H1 (cell line): Measurements from ENCODE around the gene NFASC. TPM values are rescaled to one million over a fixed set of nuclear protein-coding genes. Genes with fewer than 3 reads are reported as not detected.

Source experiments
- CTCF ChIA-PET: fragments of 300-600 bp; sonication (Branson Sonifier 250); formaldehyde crosslinking; loops from one replicate; lab custom pipeline; 2021; ENCODE audit not compliant: partially characterized antibody; lab: Charles Lee
- POLR2A ChIA-PET: fragments of 300-600 bp; sonication (Branson Sonifier 250); formaldehyde crosslinking; loops from one replicate; lab custom pipeline; 2021; ENCODE audit warnings: inconsistent platforms; ENCODE audit not compliant: partially characterized antibody; lab: Charles Lee
- DNase-seq, 2 experiments: peaks; one replicate each; pipeline versions ENCODE4 v3.0.0 to v3.0.0-alpha.2; 2010 to 2022; ENCODE audit warnings: low spot score in 2 of 2, low read depth in 1 of 2, mixed read lengths in 1 of 2
- FAIRE-seq: peaks from 2 replicates; lab custom pipeline; 2011; peaks lifted over from hg19 to GRCh38; lab: Jason Lieb, UNC
- H2AFZ ChIP-seq: 2 replicates; pipeline ENCODE4 v1.8.1; 2012; ENCODE audit warnings: low read length, inconsistent platforms
- H2AK5ac ChIP-seq: 2 replicates; pipeline ENCODE4 v1.6.1; 2013; ENCODE audit warnings: low read depth, low read length
- H2BK120ac ChIP-seq: replicated peaks from 2 replicates; pipeline ENCODE3; 2013; ENCODE audit warnings: low read depth, low read length, inconsistent platforms
- H2BK12ac ChIP-seq: 2 replicates; pipeline ENCODE4 v1.6.1; 2013; ENCODE audit warnings: low read depth, low read length
- H2BK15ac ChIP-seq: 2 replicates; pipeline ENCODE4 v1.6.1; 2013; ENCODE audit warnings: low read length
- H2BK20ac ChIP-seq: 2 replicates; pipeline ENCODE4 v1.6.1; 2013; ENCODE audit warnings: low read length
- H2BK5ac ChIP-seq: 2 replicates; pipeline ENCODE4 v1.6.1; 2013; ENCODE audit warnings: low read depth, low read length
- H3K14ac ChIP-seq: 2 replicates; pipeline ENCODE4 v1.6.1; 2013; ENCODE audit warnings: inconsistent platforms; ENCODE audit not compliant: insufficient read length
- H3K18ac ChIP-seq: 2 replicates; pipeline ENCODE4 v1.6.1; 2013; ENCODE audit warnings: low read length; ENCODE audit errors: extremely low read depth
- H3K23ac ChIP-seq: 2 replicates; pipeline ENCODE4 v1.6.1; 2013; ENCODE audit warnings: inconsistent platforms; ENCODE audit not compliant: insufficient read length
- H3K23me2 ChIP-seq: 2 replicates; pipeline ENCODE4 v1.6.1; 2013; ENCODE audit warnings: low read depth, low read length
- H3K27ac ChIP-seq: 2 replicates; pipeline ENCODE4 v1.6.1; 2011; ENCODE audit warnings: low read depth, low read length, inconsistent platforms
- H3K27me3 ChIP-seq, 4 experiments: replicated peaks in 1 of 4; 1 replicate in 1 of 4; 2 replicates in 3 of 4; pipeline versions ENCODE4 v1.6.1 to v1.8.1; 2011 to 2013; ENCODE audit warnings: low read length in 3 of 4, mild to moderate bottlenecking in 3 of 4, inconsistent platforms in 2 of 4, mixed read lengths in 2 of 4, moderate library complexity in 1 of 4; ENCODE audit not compliant: control insufficient read depth in 3 of 4, insufficient read depth in 3 of 4; ENCODE audit errors: extremely low read depth in 1 of 4
- H3K36me3 ChIP-seq, 4 experiments: 2 replicates each; pipeline versions ENCODE4 v1.6.1 to v1.8.1; 2011 to 2013; ENCODE audit warnings: mild to moderate bottlenecking in 4 of 4, low read length in 3 of 4, moderate library complexity in 2 of 4, control low read depth in 1 of 4, inconsistent platforms in 1 of 4; ENCODE audit not compliant: insufficient read depth in 4 of 4, control insufficient read depth in 2 of 4
- H3K4ac ChIP-seq: replicated peaks from 2 replicates; pipeline ENCODE3; 2013; ENCODE audit warnings: low read length, low read depth, mixed read lengths, inconsistent platforms; ENCODE audit not compliant: insufficient read length
- H3K4me1 ChIP-seq, 4 experiments: replicated peaks in 1 of 4; 1 replicate in 1 of 4; 2 replicates in 3 of 4; pipeline versions ENCODE4 v1.6.1 to v1.8.1; 2011 to 2013; ENCODE audit warnings: low read length in 3 of 4, inconsistent platforms in 2 of 4, mixed read lengths in 1 of 4; ENCODE audit not compliant: insufficient read depth in 4 of 4, control insufficient read depth in 3 of 4
- H3K4me2 ChIP-seq, 2 experiments: 2 replicates each; pipeline versions ENCODE4 v1.6.1 to v1.8.1; 2011 to 2013; ENCODE audit warnings: low read depth in 2 of 2, low read length in 2 of 2, control low read depth in 1 of 2, inconsistent platforms in 1 of 2, mild to moderate bottlenecking in 1 of 2; ENCODE audit not compliant: insufficient read depth in 1 of 2
- H3K4me3 ChIP-seq, 4 experiments: fragments of 200-600, 300-600 bp in 1 of 4; sonication (generic), shearing (Covaris generic), sonication (Bioruptor Twin) in 1 of 4; 2 replicates each; pipeline versions ENCODE4 v1.5.1 to v1.8.1; 2011 to 2016; ENCODE audit warnings: low read length in 4 of 4, low read depth in 3 of 4, control low read depth in 2 of 4, inconsistent platforms in 2 of 4, mild to moderate bottlenecking in 2 of 4, mixed read lengths in 1 of 4, moderate library complexity in 1 of 4; ENCODE audit not compliant: insufficient read depth in 2 of 4; ENCODE audit errors: extremely low read depth in 1 of 4
- H3K56ac ChIP-seq: replicated peaks from 2 replicates; pipeline ENCODE3; 2013; ENCODE audit warnings: low read depth, mild to moderate bottlenecking, mixed read lengths, low read length, inconsistent platforms; ENCODE audit not compliant: insufficient read length
- H3K79me1 ChIP-seq: 2 replicates; pipeline ENCODE4 v1.6.1; 2013; ENCODE audit warnings: low read depth, low read length, control low read depth
- H3K79me2 ChIP-seq, 2 experiments: 2 replicates each; pipeline versions ENCODE4 v1.6.1 to v1.8.1; 2012 to 2013; ENCODE audit warnings: low read length in 2 of 2, mild to moderate bottlenecking in 2 of 2, inconsistent platforms in 1 of 2; ENCODE audit not compliant: insufficient read depth in 2 of 2, control insufficient read depth in 1 of 2
- H3K9ac ChIP-seq, 4 experiments: replicated peaks in 1 of 4; 1 replicate in 1 of 4; 2 replicates in 3 of 4; pipeline versions ENCODE4 v1.6.1 to v1.8.1; 2011 to 2013; ENCODE audit warnings: low read depth in 3 of 4, low read length in 3 of 4, control low read depth in 2 of 4, mild to moderate bottlenecking in 2 of 4, moderate library complexity in 2 of 4, inconsistent platforms in 1 of 4; ENCODE audit errors: extremely low read depth in 1 of 4
- H3K9me3 ChIP-seq, 2 experiments: 2 replicates each; pipeline versions ENCODE4 v1.6.1 to v1.8.1; 2012 to 2013; ENCODE audit warnings: mild to moderate bottlenecking in 2 of 2, moderate library complexity in 2 of 2, control low read depth in 1 of 2, inconsistent platforms in 1 of 2, low read depth in 1 of 2, low read length in 1 of 2, mixed read lengths in 1 of 2; ENCODE audit not compliant: insufficient read depth in 2 of 2
- H4K20me1 ChIP-seq, 2 experiments: replicated peaks in 1 of 2; 2 replicates each; pipeline versions ENCODE3 to v1.8.1; 2011 to 2013; ENCODE audit warnings: inconsistent platforms in 2 of 2, low read length in 2 of 2, mild to moderate bottlenecking in 1 of 2; ENCODE audit not compliant: insufficient read depth in 2 of 2, control insufficient read depth in 1 of 2
- H4K5ac ChIP-seq: 2 replicates; pipeline ENCODE4 v1.6.1; 2013; ENCODE audit warnings: low read length, low read depth, mixed read lengths, inconsistent platforms; ENCODE audit not compliant: insufficient read length
- H4K8ac ChIP-seq: 2 replicates; pipeline ENCODE4 v1.8.0; 2013; ENCODE audit warnings: mild to moderate bottlenecking, moderate library complexity, low read length, inconsistent platforms; ENCODE audit not compliant: insufficient read depth; ENCODE audit errors: extremely low read depth
- H4K91ac ChIP-seq: replicated peaks from 2 replicates; pipeline ENCODE3; 2013; ENCODE audit warnings: low read length, mixed read lengths, inconsistent platforms; ENCODE audit not compliant: insufficient read length
- CHD1 ChIP-seq: IDR thresholded peaks from 2 replicates; pipeline ENCODE4 v1.6.1; 2012; ENCODE audit warnings: low read depth, low read length, improper control_type of control experiment
- EGR1 ChIP-seq: IDR thresholded peaks from 2 replicates; pipeline ENCODE4 v1.6.1; 2011; ENCODE audit warnings: low read depth, low read length, borderline replicate concordance
- GABPA ChIP-seq: IDR thresholded peaks from 2 replicates; pipeline ENCODE4 v1.6.1; 2011; ENCODE audit warnings: mild to moderate bottlenecking, low read length, moderate library complexity, borderline replicate concordance; ENCODE audit not compliant: insufficient read depth
- HDAC6 ChIP-seq: IDR thresholded peaks from one replicate; pipeline ENCODE4 v1.7.1; 2012; ENCODE audit warnings: low read depth, mild to moderate bottlenecking, inconsistent platforms, low read length, moderate library complexity
- JUN ChIP-seq: IDR thresholded peaks from 2 replicates; pipeline ENCODE4 v1.6.1; 2011; ENCODE audit warnings: low read depth, mild to moderate bottlenecking, improper control_type of control experiment, low read length
- NANOG ChIP-seq: IDR thresholded peaks from 2 replicates; pipeline ENCODE4 v1.6.1; 2011; ENCODE audit warnings: low read length, low read depth, mild to moderate bottlenecking, inconsistent platforms; ENCODE audit not compliant: insufficient read depth, poor library complexity, severe bottlenecking
- NRF1 ChIP-seq: IDR thresholded peaks from 2 replicates; pipeline ENCODE4 v1.6.1; 2011; ENCODE audit warnings: mild to moderate bottlenecking, low read depth, low read length, improper control_type of control experiment
- SIX5 ChIP-seq: IDR thresholded peaks from 2 replicates; pipeline ENCODE4 v1.6.1; 2011; ENCODE audit warnings: mild to moderate bottlenecking, low read depth, low read length
- YY1 ChIP-seq: IDR thresholded peaks from 2 replicates; pipeline ENCODE4 v1.6.1; 2011; ENCODE audit warnings: low read depth, mild to moderate bottlenecking, low read length
- WGBS, 2 experiments: shearing (Covaris generic) in 1 of 2; methylation state at CpG; one replicate each; pipeline versions ENCODE4 v1.1.6 to v1.1.7; 2013 to 2015; ENCODE audit warnings: low lambda C conversion rate in 2 of 2, mixed read lengths in 2 of 2, inconsistent platforms in 1 of 2, low coverage in 1 of 2, missing lambda C conversion rate in 1 of 2; ENCODE audit not compliant: insufficient replicate concordance in 2 of 2, insufficient coverage in 1 of 2, insufficient read length in 1 of 2; ENCODE audit errors: extremely low coverage in 1 of 2, missing lambda C conversion rate in 1 of 2; 5-methylcytosine and 5-hydroxymethylcytosine counted together
- polyA plus RNA-seq, 7 experiments: library from polyadenylated mRNA; depleted of rRNA in 3 of 7; stranded (reverse) in 5 of 7; unstranded in 2 of 7; fragments of >200 nt in 5 of 7; fragments of 200-250 nt in 2 of 7; gene quantifications; 1 replicate in 5 of 7; 2 replicates in 1 of 7; 4 replicates in 1 of 7; pipeline versions ENCODE4 v1.2.1 to v1.2.3, GENCODE V29; 2011 to 2013; ENCODE audit warnings: missing spikeins in 2 of 7, mixed read lengths in 2 of 7
- total RNA-seq: library from RNA; stranded (reverse); fragmentation: NEBNext Ultra II Directional; extraction: Animal tissue kit (Norgen Biotek cat#: 25700); gene quantifications from 2 replicates; pipeline ENCODE4 v1.2.1, GENCODE V29; 2021

NFASC gene
- total and polyA plus RNA-seq, 2 of the 8 experiments (the other 6 are each of a cell fraction or from before 2014, with no cell fraction given), result 5.0 to 15.2 TPM

GRCh38 chr1:204958317-204959307 is 88.0 kb downstream of the NFASC start:
- Histone ChIP-seq H2BK15ac (no peak overlapping the region), H2AFZ (no peak overlapping the region), H4K20me1 (peaks cover 0 to 2% of the 10 kb centered on the region in 2 experiments), H3K4me2 (no peak overlapping the region), H2BK12ac (no peak overlapping the region), H3K9me3 (no peaks in the 10 kb centered on the region), H3K27me3 (no peaks in the 10 kb centered on the region), H3K4me1 (peaks cover 0 to 4% (median 2%) of the 10 kb centered on the region in 4 experiments; a peak in 4 of 7 replicates), H3K23me2 (no peaks in the 10 kb centered on the region; the same call in 1 of the 2 replicates), H2BK5ac (no peak overlapping the region), H2BK120ac (no peak overlapping the region), H3K4ac (no peak overlapping the region), H3K79me1 (no peaks in the 10 kb centered on the region), H3K56ac (no peak overlapping the region), H3K9ac (no peak overlapping the region), H3K27ac (no peak overlapping the region), H4K91ac (no peak overlapping the region), H4K5ac (no peak overlapping the region), H3K23ac (no peak overlapping the region), H3K14ac (no peak overlapping the region), H3K36me3 (no peaks in the 10 kb centered on the region; a peak in 1 of 8 replicates), H2AK5ac (no peak overlapping the region), H3K79me2 (no peaks in the 10 kb centered on the region), H3K18ac (0 out of 2 replicates have a peak overlapping the region, but pooled peaks have one; percentile 49), H2BK20ac (peak overlapping the region; percentile 41; the same call in 1 of the 2 replicates), H4K8ac (no peak overlapping the region), H3K4me3 (no peak overlapping the region)
- no peak for DNase-seq
- FAIRE-seq, result no peak
- ChIA-PET CTCF (interaction anchor here (0.6 to 13.0 kb wide), 9 partner anchors 9 to 152 kb away, joined by 3 to 112 read pairs (median 4); no protein-coding TSS in a partner anchor), POLR2A (no interaction called here)
- 77% methylated on average over 10 of the region's 11 CpGs; no CpG with 5 or more reads in 1 of the 2 experiments for WGBS, 2 experiments
- TF ChIP-seq SIX5 (no peak), CHD1 (no peak), HDAC6 (no peak), JUN (no peak), YY1 (no peak), NRF1 (no peak), GABPA (no peak), NANOG (no peak), EGR1 (no peak)
